Measurements from ENCODE around the gene CENPX.

DNA sequence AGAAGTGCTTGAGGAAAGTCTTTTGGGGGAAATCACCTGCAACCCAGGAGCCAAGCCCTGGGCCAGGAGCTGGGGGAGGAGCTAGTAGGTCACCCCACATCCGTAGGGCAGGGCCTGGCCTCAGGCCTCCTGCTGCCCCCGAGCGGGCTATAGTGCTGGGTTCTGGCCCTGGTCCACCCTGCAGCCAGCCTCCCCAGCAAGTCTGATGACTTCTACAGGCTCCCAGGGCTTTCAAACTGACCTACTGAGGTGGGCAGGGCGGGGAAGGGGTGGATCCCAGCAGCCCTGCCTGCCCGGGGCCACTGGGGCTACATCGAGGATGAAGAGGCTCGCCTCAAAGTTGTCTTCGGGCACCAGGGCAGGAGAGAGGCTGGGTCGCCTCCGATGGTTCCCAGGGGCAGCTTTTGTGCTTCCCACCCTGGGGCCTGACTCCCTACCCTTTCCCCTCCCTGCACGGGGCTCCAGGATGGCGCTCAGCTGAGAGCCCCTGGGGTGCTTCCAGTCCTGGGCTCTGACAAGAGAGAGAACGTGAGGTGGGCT lies 5.0 kb downstream of the CENPX start:
- TF ChIP-seq SP1 (IDR thresholded peaks at IDR 0.05) (no peak), L3MBTL2 (conservative IDR thresholded peaks at IDR 0.05) (no peak), BHLHE40 (IDR thresholded peaks at IDR 0.05; ENCODE audit: borderline replicate concordance) (no peak), ELF4 (IDR thresholded peaks at IDR 0.05) (no peak), NFRKB (IDR thresholded peaks at IDR 0.05) (no peak), ZNF384 (IDR thresholded peaks at IDR 0.05) (no peak), SUZ12 (IDR thresholded peaks at IDR 0.05) (no peak), FOXK2 (IDR thresholded peaks at IDR 0.05) (no peak)
